CD4-positive, alpha-beta T cell treated with Interleukin-1 beta for 1 hour (primary cell): ENCODE measurements around the gene CATSPERB.
"Not testable (repeated sequence)": the region's sequence is repeated elsewhere in the genome, so short reads cannot be mapped to it uniquely, and the experiment has no call there.

Source experiments
- DNase-seq, 2 donors: peaks; one replicate each; pipeline ENCODE4 v3.0.0-alpha.2; 2020 to 2022

Gene CATSPERB

DNA sequence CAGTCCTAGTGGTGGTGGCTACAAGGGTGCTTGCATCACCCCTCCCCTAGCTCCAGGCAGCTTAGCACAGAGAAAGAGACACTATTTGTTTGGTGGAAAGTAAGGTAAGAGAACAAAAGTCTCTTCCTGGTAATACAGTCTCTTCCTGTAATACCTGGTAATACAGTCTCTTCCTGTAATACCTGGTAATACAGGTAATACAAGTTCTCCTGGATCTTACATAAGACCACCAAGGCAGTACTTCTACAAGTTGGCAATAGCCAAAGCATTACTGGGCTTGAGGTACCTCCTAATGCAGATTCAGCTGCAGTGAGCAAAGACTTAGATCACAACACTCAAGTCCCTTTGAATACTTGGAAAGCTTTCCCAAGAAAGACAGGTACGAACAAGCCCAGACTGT lies 77.0 kb downstream of the CATSPERB start:
- DNase-seq: no peak

DNA sequence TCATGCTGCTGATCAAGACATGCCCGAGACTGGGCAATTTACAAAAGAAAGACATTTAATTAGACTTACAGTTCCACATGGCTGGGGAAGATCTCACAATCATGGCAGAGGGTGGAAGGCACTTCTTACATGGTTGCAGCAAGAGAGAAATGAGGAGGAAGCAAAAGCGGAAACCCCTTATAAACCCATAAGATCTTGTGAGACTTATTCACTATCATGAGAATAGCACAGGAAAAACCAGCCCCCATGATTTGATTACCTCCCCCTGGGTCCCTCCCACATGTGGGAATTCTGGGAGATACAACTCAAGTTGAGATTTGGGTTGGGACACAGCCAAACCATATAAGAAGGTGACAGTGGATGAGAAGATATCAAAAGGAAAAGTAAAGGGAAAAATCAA lies 78.4 kb downstream of the CATSPERB start:
- DNase-seq: no peak

DNA sequence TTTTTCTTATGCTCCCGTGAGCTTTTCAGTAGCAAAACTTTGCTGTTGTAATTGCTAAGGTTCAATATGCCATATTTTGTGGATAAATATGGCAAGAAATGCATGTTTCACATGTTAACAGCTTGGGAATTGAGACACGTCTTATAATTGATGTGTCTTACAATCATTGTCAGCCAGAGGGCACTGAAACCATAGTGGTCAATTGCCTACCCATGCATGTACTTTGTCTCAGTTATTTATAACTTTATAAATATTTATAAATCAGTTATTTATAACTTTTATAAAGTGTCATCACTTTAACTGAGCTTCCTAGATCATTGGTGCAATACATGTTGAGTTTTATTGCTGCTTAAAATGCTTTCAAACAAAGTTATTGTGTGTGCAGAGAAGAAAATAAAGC lies 82.0 kb downstream of the CATSPERB start:
- DNase-seq: peak in 1 of 2 donors; percentile 41

DNA sequence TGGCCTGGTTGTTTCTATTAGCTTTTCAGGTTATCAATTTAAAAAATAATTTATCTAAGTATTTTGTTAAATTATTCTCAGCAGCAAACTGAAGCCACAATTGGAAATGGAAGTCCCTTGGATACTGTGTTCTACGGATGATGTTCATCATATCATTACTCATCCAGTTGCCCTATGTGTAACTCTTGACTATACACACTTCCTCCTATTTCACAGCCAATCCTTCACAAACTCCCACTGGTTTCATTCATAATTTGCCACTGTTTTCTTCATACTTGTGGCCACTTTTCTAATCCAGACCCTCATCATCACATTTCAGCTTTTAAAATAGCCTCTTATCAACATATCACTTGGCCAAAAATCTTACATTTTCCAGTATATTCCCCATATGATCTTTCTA lies 84.0 kb downstream of the CATSPERB start:
- no peak for DNase-seq

DNA sequence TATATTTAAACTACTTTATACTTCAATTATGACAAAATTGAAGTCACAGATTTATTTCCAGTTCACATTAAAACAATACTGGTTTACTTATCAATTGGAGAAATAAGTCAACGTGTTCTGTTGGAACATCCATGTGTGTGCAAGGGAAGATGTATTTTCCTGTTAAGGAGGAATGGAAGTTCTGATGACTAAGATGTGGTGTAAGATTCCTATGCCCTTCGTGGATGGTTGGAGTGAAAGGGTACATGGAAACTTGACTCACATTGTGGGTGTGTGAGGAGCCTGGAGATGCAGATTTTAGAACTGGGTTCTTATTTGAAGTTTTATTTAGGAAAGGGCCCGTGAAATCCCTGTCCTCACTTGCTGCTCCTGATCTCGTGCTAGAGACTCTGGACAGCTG lies 95.3 kb downstream of the CATSPERB start:
- no peak for DNase-seq

DNA sequence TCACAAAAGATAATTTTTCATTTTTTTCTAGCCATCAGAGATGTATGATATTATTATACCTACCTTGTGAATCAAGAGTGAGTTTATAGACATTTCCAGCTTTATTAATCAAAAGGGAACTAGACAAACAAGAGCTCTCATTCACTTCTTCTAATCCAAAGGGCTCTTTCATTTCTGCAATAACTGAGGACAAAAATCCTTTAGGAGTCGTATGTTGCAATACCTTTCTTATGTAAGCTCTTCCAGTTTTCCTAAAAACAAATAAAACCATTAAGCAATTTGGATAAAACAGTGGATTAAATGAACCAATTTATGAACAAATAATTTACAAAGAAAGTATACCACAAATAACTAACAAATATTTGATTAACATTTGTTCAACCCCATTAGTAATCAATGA lies 107.1 kb downstream of the CATSPERB start:
- no peak for DNase-seq

DNA sequence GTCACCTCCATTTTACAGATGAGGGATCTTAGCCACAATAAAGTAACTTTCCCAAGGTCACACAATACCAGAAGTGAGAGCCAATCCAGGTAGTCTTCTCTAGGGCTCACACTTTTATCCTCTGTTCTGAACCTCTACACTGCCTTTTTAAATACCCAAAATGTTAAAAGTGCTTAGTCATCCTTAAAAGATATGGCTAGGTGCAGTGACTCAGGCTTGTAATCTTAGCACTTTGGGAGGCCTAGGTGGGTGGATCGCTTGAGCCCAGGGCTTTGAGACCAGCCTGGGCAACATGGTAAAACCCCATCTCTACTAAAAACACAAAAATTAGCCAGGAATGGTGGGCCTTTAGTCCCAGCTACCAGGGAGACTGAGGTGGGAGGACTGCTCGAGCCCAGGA lies 117.7 kb downstream of the CATSPERB start:
- no peak for DNase-seq

DNA sequence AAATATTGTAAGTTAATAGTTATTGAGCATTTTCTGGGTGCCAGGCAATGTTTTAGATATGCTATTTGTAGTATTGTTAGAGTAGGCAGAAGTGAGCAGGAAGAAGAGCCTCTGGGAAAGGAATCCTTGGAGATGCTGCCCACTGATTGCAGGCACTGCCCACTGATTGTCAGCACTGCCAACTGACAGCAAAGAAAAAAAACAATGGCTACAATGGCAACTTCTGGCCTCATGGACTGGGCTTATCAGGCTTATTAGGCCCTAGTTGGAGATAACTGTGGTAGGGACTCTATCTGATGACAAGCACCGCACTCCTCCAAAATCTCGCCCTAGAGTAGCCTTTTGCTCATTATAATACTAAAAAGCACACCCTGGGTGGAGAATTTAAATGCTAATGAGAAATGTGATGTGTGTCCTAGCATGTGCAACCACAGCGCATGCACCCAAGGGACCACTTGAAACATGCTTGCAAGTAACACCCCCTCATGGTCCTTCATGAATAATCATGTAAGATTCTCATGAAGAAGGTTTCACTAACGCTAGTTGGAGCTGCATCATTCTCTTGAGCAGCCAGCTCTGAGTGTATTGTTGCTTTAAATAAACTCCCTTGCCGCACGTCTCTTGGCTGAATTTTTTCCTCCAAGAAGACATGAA lies 118.3 kb downstream of the CATSPERB start:
- DNase-seq: no peak

DNA sequence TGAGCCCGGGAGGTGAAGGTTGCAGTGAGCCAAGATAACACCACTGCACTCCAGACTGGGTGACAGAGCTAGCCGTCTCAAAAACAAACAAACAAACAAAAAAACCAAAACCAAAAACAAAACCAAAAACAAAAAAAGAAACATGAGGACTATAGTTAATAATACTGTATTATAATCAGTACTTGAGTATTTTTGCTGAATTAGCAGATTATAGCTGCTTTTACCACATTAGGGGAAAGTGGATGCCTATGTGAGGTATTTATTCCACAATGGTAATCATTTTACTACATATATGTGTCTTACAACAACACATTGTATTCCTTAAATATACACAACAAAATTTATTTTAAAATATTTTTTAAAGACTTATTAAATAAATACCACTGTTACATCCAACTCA lies 120.4 kb downstream of the CATSPERB start:
- no peak for DNase-seq

DNA sequence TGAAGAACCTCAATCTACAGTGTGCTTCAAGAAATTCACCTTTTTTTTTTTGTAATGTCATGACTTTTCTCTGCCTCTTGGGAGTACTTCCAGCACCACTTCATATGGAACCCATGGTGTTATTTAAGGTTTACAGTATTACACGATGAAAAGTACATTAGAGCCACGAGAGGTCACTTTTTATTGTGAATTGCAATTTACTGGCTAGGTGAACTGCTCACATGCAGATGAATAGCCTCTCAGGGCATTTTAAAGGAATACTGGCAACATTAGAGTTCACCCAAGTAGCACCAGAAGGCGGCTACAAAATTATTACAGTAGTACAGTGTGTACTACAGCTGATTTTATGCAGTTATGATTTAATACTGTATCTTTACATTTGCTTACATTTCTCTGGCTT lies 122.7 kb downstream of the CATSPERB start:
- no peak for DNase-seq

DNA sequence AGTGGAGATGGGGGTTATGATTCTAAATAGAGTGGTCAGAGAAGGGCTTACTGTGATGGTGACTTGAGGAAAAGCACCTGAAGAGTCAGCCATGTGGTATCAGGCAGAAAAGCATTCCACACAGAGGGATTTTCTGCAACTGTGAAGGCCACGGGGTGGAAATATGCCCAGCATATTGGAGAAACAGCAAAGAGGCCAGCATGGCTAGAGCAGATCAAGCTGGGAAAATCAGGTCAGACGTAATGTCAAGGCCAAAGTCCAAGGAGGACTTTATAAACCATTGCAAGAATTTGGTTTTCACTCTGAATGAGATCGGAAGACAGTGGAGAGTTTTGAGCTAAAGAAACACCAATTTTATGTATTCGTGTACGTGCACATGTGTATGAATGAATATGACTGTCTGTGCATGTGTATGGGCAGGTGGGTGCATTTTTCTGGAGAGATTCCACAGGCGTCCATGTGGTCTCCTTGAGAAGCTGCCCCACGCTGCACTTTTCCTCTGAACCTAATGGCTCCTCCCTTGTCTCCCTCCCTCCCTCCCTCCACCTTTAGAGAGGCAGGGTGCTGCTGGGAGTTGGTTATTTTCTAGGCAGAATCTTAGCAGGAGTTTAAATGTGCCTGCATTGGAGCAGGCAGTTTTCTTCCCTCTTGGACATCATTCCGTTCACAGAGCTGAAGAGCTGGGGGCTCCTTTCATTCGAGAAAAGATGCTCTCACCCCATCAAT lies 124.4 kb downstream of the CATSPERB start:
- DNase-seq: no peak

DNA sequence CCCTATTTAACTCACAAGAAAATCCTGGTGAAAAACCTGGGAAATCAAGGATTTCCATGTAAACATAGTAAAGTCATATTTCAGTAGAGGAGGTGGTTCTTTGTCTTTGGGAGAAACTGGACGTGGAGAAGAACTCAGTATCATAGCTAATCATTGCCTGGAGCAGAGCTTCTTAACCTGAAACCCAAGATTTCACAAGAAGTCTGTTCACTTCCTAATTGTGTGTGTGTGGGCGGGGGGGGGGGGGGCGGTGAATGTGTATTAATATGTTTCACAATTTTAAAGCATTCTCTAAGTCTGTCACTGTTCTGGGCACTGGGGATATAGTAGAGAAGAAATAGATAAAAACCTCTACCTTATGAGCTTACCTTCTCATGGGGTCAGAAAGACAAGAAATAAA lies 125.0 kb downstream of the CATSPERB start:
- no peak for DNase-seq

DNA sequence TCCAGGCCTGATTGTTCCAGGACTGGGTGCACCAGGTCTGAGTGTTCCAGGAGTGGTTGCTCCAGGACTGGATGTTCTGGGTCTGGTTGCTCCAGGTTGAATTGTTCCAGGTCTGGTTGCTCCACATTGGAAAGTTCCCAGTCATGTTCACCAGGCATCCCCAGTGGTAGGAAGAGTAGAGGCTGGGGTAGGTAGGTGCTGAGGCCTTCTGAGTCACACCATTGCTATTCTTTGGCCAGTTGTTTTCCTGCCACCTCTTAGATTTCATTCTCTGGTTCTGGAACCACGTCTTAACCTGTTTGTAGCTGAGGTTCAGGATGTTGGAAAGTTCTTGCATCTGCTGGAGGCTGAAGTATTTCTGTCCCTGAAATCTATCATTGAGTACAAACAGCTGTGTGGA lies 127.3 kb downstream of the CATSPERB start:
- DNase-seq: not testable (repeated sequence)

DNA sequence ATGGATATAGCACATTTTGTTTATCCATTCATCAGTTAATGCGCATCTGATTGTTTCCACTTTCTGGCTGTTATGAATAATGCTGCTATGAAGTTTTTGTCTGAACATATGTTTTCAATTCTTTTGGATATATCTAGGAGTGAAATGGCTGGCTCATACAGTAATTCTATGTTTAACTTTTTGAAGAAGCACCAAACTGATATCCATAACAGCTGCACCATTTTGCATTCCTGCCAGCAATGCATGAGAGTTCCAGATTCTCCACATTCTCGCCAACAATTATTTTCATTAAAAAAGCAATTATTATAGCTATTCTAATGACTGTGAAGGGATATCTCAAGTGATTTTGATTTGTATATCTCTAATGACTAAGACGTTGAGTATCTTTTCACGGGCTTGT lies 131.9 kb downstream of the CATSPERB start:
- DNase-seq: no peak

DNA sequence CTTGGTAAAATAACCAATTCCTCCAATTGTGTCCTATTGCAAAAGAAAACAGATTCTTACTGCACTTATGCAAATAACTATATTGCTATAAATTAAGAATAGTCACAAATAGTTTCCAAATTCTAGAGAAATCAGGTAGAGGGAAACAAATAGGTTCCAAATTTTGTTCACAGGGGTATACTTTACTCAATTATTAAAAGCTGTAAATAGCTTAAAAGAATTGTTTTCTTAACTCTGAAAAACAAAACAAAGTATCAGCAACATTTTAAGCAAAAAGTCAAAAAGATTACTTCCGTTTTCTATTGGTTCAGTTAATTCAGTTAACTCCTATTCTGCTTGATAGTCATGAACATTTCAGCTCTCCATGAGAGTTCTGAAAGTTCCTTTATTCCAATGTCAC lies 136.2 kb downstream of the CATSPERB start:
- no peak for DNase-seq

DNA sequence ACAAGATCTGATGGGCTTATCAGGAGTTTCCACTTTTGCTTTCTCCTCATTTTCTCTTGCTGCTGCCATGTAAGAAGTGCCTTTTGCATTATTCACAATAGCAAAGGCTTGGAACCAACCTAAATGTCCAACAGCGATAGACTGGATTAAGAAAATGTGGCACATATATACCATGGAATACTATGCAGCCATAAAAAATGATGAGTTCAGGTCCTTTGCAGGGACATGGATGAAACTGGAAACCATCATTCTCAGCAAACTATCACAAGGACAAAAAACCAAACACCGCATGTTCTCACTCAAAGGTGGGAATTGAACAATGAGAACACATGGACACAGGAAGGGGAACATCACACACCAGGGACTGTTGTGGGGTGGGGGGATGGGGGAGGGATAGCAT lies 137.9 kb downstream of the CATSPERB start:
- DNase-seq: not testable (repeated sequence)

DNA sequence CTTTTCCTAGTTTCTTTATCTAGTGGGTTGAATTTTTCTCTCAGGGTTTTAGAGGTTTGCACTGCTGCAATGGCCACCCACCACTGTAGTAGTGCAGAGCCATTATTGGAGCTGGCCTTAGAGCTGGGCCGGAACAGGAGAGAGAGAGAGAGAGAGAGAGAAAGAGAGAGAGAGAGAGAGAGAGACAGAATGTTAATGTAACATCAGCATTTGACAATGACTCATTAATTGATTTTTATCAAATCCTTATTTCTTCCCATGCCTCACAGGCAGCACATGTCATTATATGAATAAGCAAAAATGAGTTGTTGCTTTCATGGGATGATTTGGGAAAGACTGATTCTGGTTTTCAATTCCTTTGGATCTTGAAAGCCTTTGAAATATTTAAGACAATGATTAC lies 145.5 kb downstream of the CATSPERB start:
- DNase-seq: no peak

DNA sequence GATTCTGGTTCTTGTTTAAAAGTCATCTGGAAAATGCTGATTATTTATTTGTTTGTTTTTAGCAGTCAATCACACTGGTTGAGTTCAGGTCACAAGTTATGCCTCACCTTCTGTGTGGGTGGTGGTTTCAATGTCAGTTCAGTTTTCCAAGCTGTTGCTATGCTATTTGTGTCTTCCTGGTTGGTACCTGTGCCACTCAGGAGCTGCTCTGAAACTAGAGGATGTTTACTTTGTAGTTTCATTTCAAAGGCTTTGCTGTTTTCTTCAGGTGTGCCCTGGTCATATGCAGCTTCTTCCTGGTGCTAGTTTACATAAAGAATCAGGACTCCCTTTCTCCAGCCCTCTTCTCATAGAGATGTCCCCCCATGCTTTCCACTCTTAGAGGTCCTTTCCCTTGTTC lies 146.0 kb downstream of the CATSPERB start:
- DNase-seq: no peak

DNA sequence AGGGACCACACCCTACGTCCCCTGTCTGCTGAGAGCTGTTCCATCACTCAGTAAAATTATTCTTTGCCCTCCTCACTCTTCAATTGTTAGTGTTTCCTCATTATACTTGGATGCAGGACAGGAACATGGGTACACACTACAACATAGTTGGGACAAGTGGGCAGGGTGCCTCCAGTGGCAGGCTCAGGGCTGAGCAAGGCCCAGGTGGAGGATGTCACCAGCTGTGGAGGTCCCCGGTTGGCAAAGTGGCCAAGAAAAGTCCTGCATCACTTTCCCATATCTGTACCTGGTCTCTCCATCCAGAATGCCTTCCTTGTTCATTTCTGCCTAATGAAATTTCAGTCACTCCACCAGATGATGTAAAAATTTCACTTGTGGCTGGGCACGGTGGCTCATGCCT lies 149.1 kb downstream of the CATSPERB start:
- DNase-seq: no peak

DNA sequence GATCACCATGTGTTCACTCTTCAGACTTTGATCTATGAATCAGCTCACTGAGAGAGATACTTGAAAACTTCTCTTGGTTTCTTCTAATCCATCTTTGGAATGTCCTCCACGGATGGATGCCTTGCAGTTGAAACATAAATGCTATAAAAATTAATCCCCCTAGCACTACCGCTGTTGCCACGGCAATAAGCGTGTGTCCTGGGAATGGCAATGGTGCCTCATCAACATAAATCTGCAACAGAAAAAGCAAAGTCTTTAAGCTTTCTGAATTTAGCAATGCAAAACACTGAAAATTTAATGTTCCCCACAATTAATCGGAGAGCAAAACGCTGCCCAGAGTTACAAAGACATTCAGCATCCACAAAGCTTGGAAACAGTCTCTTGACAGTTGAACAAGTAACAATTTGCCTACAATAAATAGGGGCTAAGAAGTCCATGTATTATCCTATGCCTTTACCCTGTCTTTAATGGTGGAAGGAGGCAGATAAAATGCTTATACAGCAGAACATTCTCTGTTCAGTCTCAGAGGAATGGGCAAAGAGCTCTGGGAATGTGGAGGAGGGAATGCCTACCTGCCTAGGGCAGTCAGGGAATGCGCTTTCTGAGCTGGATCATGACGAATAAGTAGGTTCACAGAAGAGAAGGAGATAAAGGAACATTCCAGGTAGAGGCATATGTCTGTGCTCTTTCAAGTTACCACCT lies 150.9 kb downstream of the CATSPERB start:
- DNase-seq: no peak

DNA sequence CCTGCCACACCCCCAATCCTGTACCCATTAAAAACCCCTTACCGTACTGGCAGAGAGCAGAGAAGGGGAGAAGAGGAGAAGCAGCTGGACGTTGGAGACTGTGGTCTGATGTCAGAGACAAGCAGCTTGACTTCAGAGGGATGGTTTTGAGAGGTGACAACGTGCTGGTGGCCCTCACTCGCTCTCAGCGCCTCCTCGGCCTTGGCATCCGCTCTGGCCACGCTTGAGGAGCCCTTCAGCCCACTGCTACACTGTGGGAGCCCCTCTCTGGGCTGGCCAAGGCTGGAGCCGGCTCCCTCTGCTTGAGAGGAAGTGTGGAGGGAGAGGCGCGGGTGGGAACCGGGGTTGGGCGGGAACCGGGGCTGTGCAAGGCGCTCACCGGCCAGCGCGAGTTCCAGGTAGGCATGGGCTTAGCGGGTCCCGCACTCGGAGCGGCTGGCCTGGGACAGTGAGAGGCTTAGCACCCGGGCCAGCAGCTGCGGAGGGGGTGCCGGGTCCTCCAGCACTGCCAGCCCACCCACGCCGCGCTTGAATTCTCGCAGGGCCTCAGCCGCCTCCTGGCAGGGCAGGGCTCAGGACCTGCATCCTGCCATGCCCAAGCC lies 154.2 kb downstream of the CATSPERB start:
- DNase-seq: no peak

DNA sequence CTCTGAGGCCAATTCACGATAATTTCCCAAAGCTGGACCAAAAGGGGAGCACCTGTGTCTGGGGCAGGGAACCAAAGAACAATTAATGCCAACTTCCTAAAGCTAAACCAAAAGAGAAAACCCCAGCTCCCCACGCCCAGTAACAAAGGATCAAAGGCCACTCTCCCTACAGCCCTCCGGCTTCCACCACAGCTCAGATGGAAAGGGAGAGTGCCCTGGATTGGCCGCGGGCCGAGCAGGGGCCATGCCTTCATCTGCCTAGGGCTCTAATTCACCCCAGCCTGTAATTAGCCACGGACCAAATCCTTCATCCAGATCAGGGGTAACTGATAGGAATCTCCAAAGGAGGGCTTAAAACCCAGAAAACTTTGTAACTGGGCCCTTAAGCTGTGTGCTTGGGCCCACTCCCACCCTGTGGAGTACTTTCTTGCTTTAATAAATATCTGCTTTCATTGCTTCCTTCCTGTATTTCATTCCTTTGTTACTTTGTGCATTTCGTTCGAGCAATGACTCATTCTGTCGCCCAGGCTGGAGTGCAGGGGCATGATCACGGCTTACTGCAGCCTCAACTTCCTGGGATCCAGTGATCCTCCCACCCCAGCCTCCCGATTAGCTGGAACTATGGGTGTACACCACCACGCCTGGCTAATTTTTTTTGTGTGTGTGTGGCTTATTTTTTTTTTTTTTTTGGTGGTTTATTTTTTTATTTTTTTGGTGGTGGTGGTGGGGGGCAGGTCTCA lies 156.2 kb downstream of the CATSPERB start:
- DNase-seq: no peak
